ENCODE data around the gene ACVR2A. TPM values are rescaled to one million over a fixed set of nuclear protein-coding genes. Genes with fewer than 3 reads are reported as not detected.

Gene ACVR2A
- total RNA-seq, 1 experiment from 2014 or later: 13.4 TPM

DNA sequence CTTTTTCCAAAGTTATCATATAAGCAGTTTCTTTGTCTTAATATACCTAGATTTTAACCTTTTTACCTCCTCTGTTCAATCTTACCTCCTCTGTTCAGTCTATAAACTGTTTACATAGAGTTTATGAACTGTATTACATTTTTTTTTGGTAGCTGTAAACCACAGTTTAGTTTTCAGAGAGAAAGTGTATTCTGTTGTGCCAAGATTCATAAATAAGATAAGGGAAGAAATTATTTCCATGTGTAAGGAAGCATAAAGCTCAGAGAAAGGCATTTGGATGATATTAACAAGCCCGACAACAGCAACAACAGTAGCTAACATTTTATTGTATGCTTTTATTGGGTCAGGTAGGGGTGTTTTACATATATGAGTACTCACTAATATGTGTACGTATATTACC, 71.2 kb downstream of the ACVR2A start:
- no peak overlapping the region for H2AFZ ChIP-seq (ENCODE audit: low read length)
- H3K9me3 ChIP-seq (ENCODE audit: control insufficient read depth, low read depth, low read length): no peaks in the 10 kb centered on the region
- H3K79me2 ChIP-seq (ENCODE audit: insufficient read depth, low read length): no peaks in the 10 kb centered on the region
- no peak overlapping the region for H3T11ph ChIP-seq (ENCODE audit: low read length)
- H3K18ac ChIP-seq (ENCODE audit: insufficient read length, low read depth, low read length): no peak overlapping the region
- no peak for TF ChIP-seq CTCF (conservative IDR thresholded peaks at IDR 0.05)
- no CpG with 5 or more reads among the region's 2 CpGs for WGBS (ENCODE audit: extremely low coverage, insufficient read length, low lambda C conversion rate)
- 0 out of 4 replicates have a peak, but pooled peaks cover 0 to 3% of the 10 kb centered on the region in 2 experiments for H3K4me1 Mint-ChIP-seq
- no peak overlapping the region for H2AK5ac ChIP-seq (ENCODE audit: insufficient read length, low read length)
- no peak overlapping the region for H3K56ac ChIP-seq (ENCODE audit: insufficient read length, low read depth, low read length)
- no peak overlapping the region for H2BK20ac ChIP-seq (ENCODE audit: low read depth, low read length, poor library complexity, severe bottlenecking)
- H3K23ac ChIP-seq (ENCODE audit: insufficient read length, low read depth, low read length): no peak overlapping the region
- no peak for DNase-seq
- H3K27ac Mint-ChIP-seq: no peak overlapping the region
- no peak overlapping the region for H2BK5ac ChIP-seq (ENCODE audit: insufficient read length, low read length)
- no peak overlapping the region for H4K5ac ChIP-seq (ENCODE audit: insufficient read length, low read depth, low read length)
- H3K4me1 ChIP-seq (ENCODE audit: insufficient read depth, low read length): no peaks in the 10 kb centered on the region
- H2BK12ac ChIP-seq (ENCODE audit: insufficient read length, low read depth, low read length): no peak overlapping the region
- no peak overlapping the region for H2BK15ac ChIP-seq (ENCODE audit: low read depth, low read length)
- H3K14ac ChIP-seq (ENCODE audit: insufficient read depth, low read length): no peak overlapping the region
- peaks cover 0 to 2% (median 2%) of the 10 kb centered on the region in 3 experiments; a peak in 6 of 7 replicates for H3K36me3 Mint-ChIP-seq (ENCODE audit: insufficient read depth in 1 of 3, low read depth in 3 of 3)
- H4K20me1 ChIP-seq (ENCODE audit: control insufficient read depth, insufficient read depth, insufficient read length): no peaks in the 10 kb centered on the region
- no peak overlapping the region for H4K91ac ChIP-seq (ENCODE audit: insufficient read length, low read depth, low read length)
- no peak overlapping the region for H3K9ac ChIP-seq (ENCODE audit: extremely low read depth, insufficient read length, low read length)
- H3K4ac ChIP-seq (ENCODE audit: low read depth, low read length): no peak overlapping the region
- no peaks in the 10 kb centered on the region for H3K23me2 ChIP-seq (ENCODE audit: insufficient read length, low read depth, low read length, poor library complexity, severe bottlenecking)
- H3K9me3 Mint-ChIP-seq: no peaks in the 10 kb centered on the region
- no peaks in the 10 kb centered on the region for H3K27me3 ChIP-seq (ENCODE audit: insufficient read depth, low read length)
- no peak overlapping the region for H4K8ac ChIP-seq (replicated peaks; ENCODE audit: insufficient read length, low read depth, low read length)
- no peaks in the 10 kb centered on the region for H3K79me1 ChIP-seq (ENCODE audit: insufficient read depth, low read depth, low read length, poor library complexity, severe bottlenecking)
- no peak overlapping the region for H3K4me2 ChIP-seq (ENCODE audit: insufficient read depth, insufficient read length, low read length)
- no peaks in the 10 kb centered on the region for H3K27me3 Mint-ChIP-seq (ENCODE audit: low read depth)
- no peak overlapping the region for H2BK120ac ChIP-seq (ENCODE audit: low read depth, low read length, poor library complexity, severe bottlenecking)
- H3K27ac ChIP-seq (ENCODE audit: insufficient read length, low read depth, low read length): no peak overlapping the region
- no peak overlapping the region for H3K4me3 Mint-ChIP-seq

Measured in H9 (cell line).